A549 (cell line): ENCODE results near the gene WSB2. TPM values are rescaled to one million over a fixed set of nuclear protein-coding genes. Genes with fewer than 3 reads are reported as not detected.
"Not testable (repeated sequence)": the region's sequence is repeated elsewhere in the genome, so short reads cannot be mapped to it uniquely, and the experiment has no call there.

ENCODE experiments used
- ATAC-seq, 2 experiments: fragments of 200-7000 bp in 1 of 2; fragments of >200 bp in 1 of 2; cut with Nextera tagmentation in 1 of 2; cut with Tn5 transposase in 1 of 2; 3 replicates each; pipeline versions ENCODE4 v1.8.0 to v1.9.1; 2018 to 2020; ENCODE audit warnings: mild to moderate bottlenecking in 1 of 2, moderate library complexity in 1 of 2
- CTCF ChIA-PET: fragments of 300-600 bp; sonication (Branson Sonifier 250); formaldehyde crosslinking; extraction: SDS; loops from one replicate; lab custom pipeline; 2021; ENCODE audit warnings: antibody characterized with exemption, inconsistent platforms; lab: Yijun Ruan, JAX
- POLR2A ChIA-PET: fragments of 350-600 bp; formaldehyde crosslinking; extraction: SDS; loops from one replicate; lab custom pipeline; 2021; ENCODE audit warnings: antibody characterized with exemption, inconsistent platforms; lab: Yijun Ruan, JAX
- DNase-seq, 2 experiments: peaks; one replicate each; pipeline versions ENCODE4 v3.0.0 to v3.0.0-alpha.2; 2011 to 2016; ENCODE audit warnings: low read depth in 1 of 2, low spot score in 1 of 2
- FAIRE-seq: peaks from 2 replicates; lab custom pipeline; 2011; peaks lifted over from hg19 to GRCh38; lab: Jason Lieb, UNC
- H3K27ac ChIP-seq, 2 experiments: fragments of >200 bp; sonication (Bioruptor Twin); formaldehyde crosslinking; 3 replicates each; pipeline ENCODE4 v1.5.1; 2016 to 2017
- H3K4me1 ChIP-seq: fragments of >200 bp; sonication (Bioruptor Twin); formaldehyde crosslinking; 3 replicates; pipeline ENCODE4 v1.6.1; 2016
- H3K4me2 ChIP-seq: fragments of >200 bp; sonication (Bioruptor Twin); formaldehyde crosslinking; 3 replicates; pipeline ENCODE4 v1.6.1; 2016
- H3K4me3 ChIP-seq: fragments of >200 bp; sonication (Bioruptor Twin); formaldehyde crosslinking; 3 replicates; pipeline ENCODE4 v1.5.1; 2016
- H3K9me3 ChIP-seq: fragments of >200 bp; sonication (Bioruptor Twin); formaldehyde crosslinking; 3 replicates; pipeline ENCODE4 v1.6.1; 2016
- CHD4 ChIP-seq: fragments of 200-600 bp; sonication (generic); IDR thresholded peaks from 2 replicates; pipeline ENCODE4 v1.6.1; 2016; ENCODE audit warnings: antibody characterized with exemption, mild to moderate bottlenecking, borderline replicate concordance
- ESRRA ChIP-seq: fragments of 150-350 bp; IDR thresholded peaks from 2 replicates; pipeline ENCODE4 v1.6.1; 2014; ENCODE audit warnings: mild to moderate bottlenecking, low read length, borderline replicate concordance
- FOSB ChIP-seq: fragments of 250-450 bp; sonication (Bioruptor Pico); IDR thresholded peaks from 2 replicates; pipeline ENCODE4 v1.5.0; 2020; ENCODE audit warnings: mild to moderate bottlenecking, moderate library complexity
- HEYL ChIP-seq: fragments of 250-450 bp; sonication (Bioruptor Pico); IDR thresholded peaks from 2 replicates; pipeline ENCODE4 v1.8.0; 2021; ENCODE audit warnings: mild to moderate bottlenecking, moderate library complexity
- HOXB13 ChIP-seq: fragments of 250-450 bp; sonication (Bioruptor Pico); IDR thresholded peaks from 2 replicates; pipeline ENCODE4 v1.5.0; 2020; ENCODE audit warnings: low read depth, mild to moderate bottlenecking, moderate library complexity
- HOXB5 ChIP-seq: fragments of 250-450 bp; sonication (Bioruptor Pico); IDR thresholded peaks from 2 replicates; pipeline ENCODE4 v1.5.0; 2020; ENCODE audit warnings: mild to moderate bottlenecking, moderate library complexity
- KDM1A ChIP-seq: fragments of 200-600 bp; sonication (generic); IDR thresholded peaks from 2 replicates; pipeline ENCODE4 v1.6.1; 2016; ENCODE audit warnings: low read depth, mild to moderate bottlenecking
- MAFK ChIP-seq: fragments of 450-650 bp; IDR thresholded peaks from 2 replicates; pipeline ENCODE4 v1.6.1; 2014; ENCODE audit not compliant: partially characterized antibody
- MYC ChIP-seq: IDR thresholded peaks from 2 replicates; pipeline ENCODE4 v1.6.1; 2012; ENCODE audit warnings: mild to moderate bottlenecking, inconsistent platforms, low read length, improper control_type of control experiment, borderline replicate concordance
- NPAS2 ChIP-seq: fragments of 250-450 bp; sonication (Bioruptor Pico); IDR thresholded peaks from 2 replicates; pipeline ENCODE4 v1.8.0; 2022; ENCODE audit warnings: mild to moderate bottlenecking, moderate library complexity, borderline replicate concordance
- POLR2AphosphoS2 ChIP-seq: conservative IDR thresholded peaks from 2 replicates; pipeline ENCODE4 v1.6.1; 2012; ENCODE audit warnings: low read length, improper control_type of control experiment, inconsistent platforms
- REST ChIP-seq: fragments of 200-600 bp; sonication (generic); IDR thresholded peaks from 2 replicates; pipeline ENCODE4 v1.6.1; 2016; ENCODE audit warnings: antibody characterized with exemption, mild to moderate bottlenecking, moderate library complexity
- RFX5 ChIP-seq: fragments of 450-650 bp; IDR thresholded peaks from 2 replicates; pipeline ENCODE4 v1.7.1; 2014; ENCODE audit warnings: antibody characterized with exemption, mild to moderate bottlenecking, moderate library complexity
- TP53 ChIP-seq: fragments of 250-450 bp; sonication (Bioruptor Pico); IDR thresholded peaks from 2 replicates; pipeline ENCODE4 v1.5.0; 2021; ENCODE audit warnings: mild to moderate bottlenecking, moderate library complexity
- ZC3H11A ChIP-seq: fragments of 450-650 bp; IDR thresholded peaks from 2 replicates; pipeline ENCODE4 v1.6.1; 2014; ENCODE audit warnings: antibody characterized with exemption, mild to moderate bottlenecking
- ZNF302 ChIP-seq: fragments of 250-450 bp; sonication (Bioruptor Pico); IDR thresholded peaks from 2 replicates; pipeline ENCODE4 v1.9.0; 2021; ENCODE audit warnings: inconsistent platforms, mild to moderate bottlenecking, moderate library complexity
- ZSCAN20 ChIP-seq: fragments of 250-450 bp; sonication (Bioruptor Pico); IDR thresholded peaks from 2 replicates; pipeline ENCODE4 v1.8.0; 2022; ENCODE audit warnings: mild to moderate bottlenecking, moderate library complexity
- WGBS: methylation state at CpG from one replicate; pipeline ENCODE4 v1.1.6; 2017; ENCODE audit errors: missing lambda C conversion rate; 5-methylcytosine and 5-hydroxymethylcytosine counted together
- polyA plus RNA-seq, 4 experiments: library from polyadenylated mRNA; depleted of rRNA in 3 of 4; stranded (reverse); fragments of >200 nt; fragmentation: RNase III in 1 of 4; extraction: RNeasy Plus Mini Kit Qiagen cat#74134 plus additional on column Dnase treatment in 1 of 4; gene quantifications; 2 replicates in 3 of 4; 3 replicates in 1 of 4; pipeline ENCODE4 v1.2.3, GENCODE V29; 2011 to 2017
- TF ChIP-seq, protein P1 (sequence below): IDR thresholded peaks from 2 replicates; pipeline ENCODE4 v1.6.1; 2012
- TF ChIP-seq, protein P2 (sequence below): fragments of 250-450 bp; sonication (Bioruptor Pico); IDR thresholded peaks from 2 replicates; pipeline ENCODE4 v1.5.0; 2020; ENCODE audit warnings: low read depth, mild to moderate bottlenecking, moderate library complexity
- TF ChIP-seq, protein P3 (sequence below): fragments of 250-450 bp; sonication (Bioruptor Pico); IDR thresholded peaks from 2 replicates; pipeline ENCODE4 v1.5.0; 2021; ENCODE audit warnings: mild to moderate bottlenecking, moderate library complexity, borderline replicate concordance

The WSB2 gene
- polyA plus RNA-seq, 2 of the 4 experiments (the other 2 are of a cell fraction), result 40.5 to 93.5 TPM

DNA sequence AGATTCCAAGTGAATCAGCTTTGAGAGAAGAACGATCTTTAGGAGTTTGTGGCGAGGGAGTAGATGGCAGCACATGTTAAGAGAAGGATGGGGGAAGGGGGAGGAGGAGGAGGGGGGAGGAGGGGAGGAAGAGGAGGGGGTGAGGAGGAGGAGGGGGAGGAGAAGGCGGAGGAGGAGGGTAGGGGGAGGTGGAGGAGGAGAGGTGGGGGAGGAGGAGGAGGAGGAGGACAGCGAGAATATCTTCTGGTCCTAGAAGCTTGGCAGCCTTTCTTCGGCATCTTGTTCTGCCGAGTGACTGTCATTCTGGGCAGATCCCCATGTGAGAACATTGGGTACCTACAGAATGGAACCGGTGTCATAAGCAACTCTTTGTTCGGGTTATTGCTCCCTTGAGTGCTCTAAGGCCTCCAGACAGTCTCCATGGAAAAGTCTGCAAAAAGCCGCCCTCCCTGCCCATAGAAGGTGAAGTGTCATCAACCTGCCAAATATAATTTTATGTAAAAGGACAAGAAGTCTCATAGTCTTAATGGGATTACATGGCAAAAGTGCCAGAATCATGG lies 37.6 kb downstream of the WSB2 start:
- ChIA-PET POLR2A (no interaction called here), CTCF (no interaction called here)
- no peak for ATAC-seq
- no peaks in the 10 kb centered on the region for H3K4me1 ChIP-seq
- 82% methylated on average over 8 of the region's 9 CpGs for WGBS
- no peak overlapping the region for H3K4me3 ChIP-seq
- TF ChIP-seq CHD4 (no peak), RFX5 (no peak), HOXB5 (CRISPR knock-in tag) (no peak), FOSB (CRISPR knock-in tag) (no peak), TP53 (no peak), ZC3H11A (no peak), HOXB13 (CRISPR knock-in tag) (no peak), NPAS2 (CRISPR knock-in tag) (no peak), ESRRA (no peak), HEYL (CRISPR knock-in tag) (no peak), KDM1A (no peak), ZNF302 (CRISPR knock-in tag) (no peak), REST (no peak)
- TF ChIP-seq, protein P1, sequence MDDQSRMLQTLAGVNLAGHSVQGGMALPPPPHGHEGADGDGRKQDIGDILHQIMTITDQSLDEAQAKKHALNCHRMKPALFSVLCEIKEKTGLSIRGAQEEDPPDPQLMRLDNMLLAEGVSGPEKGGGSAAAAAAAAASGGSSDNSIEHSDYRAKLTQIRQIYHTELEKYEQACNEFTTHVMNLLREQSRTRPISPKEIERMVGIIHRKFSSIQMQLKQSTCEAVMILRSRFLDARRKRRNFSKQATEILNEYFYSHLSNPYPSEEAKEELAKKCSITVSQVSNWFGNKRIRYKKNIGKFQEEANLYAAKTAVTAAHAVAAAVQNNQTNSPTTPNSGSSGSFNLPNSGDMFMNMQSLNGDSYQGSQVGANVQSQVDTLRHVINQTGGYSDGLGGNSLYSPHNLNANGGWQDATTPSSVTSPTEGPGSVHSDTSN, result no peak
- TF ChIP-seq, protein P2, sequence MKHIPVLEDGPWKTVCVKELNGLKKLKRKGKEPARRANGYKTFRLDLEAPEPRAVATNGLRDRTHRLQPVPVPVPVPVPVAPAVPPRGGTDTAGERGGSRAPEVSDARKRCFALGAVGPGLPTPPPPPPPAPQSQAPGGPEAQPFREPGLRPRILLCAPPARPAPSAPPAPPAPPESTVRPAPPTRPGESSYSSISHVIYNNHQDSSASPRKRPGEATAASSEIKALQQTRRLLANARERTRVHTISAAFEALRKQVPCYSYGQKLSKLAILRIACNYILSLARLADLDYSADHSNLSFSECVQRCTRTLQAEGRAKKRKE (CRISPR knock-in tag), result no peak
- TF ChIP-seq, all 56 proteins: peak for 0
- FAIRE-seq (no peak), DNase-seq (no peak)
- no peak overlapping the region for H3K27ac ChIP-seq
- H3K4me2 ChIP-seq, result no peak overlapping the region
- no peaks in the 10 kb centered on the region for H3K9me3 ChIP-seq

DNA sequence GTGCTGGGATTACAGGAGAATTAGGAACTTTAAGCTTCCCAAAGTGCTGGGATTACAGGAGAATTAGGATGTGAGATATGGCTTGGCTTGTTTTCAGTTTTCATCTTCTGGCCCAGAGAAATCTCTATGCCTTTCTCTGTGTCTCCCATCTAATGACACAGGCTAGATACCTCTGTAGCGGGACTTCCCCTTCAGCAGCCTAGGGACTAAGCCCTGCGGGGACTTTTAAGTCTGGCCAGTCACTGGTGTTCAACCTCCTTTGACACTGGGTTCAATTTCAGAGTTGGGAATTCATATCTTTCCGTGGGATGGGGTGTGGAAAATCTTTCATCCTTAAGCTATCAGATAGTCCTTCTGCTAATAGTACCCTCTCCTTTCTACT lies 38.3 kb downstream of the WSB2 start:
- POLR2A ChIA-PET, result no interaction called here
- no peak for TF ChIP-seq ZSCAN20 (CRISPR knock-in tag)
- no peak for TF ChIP-seq HOXB13 (CRISPR knock-in tag)
- TF ChIP-seq MYC, result no peak
- TF ChIP-seq, protein P3, sequence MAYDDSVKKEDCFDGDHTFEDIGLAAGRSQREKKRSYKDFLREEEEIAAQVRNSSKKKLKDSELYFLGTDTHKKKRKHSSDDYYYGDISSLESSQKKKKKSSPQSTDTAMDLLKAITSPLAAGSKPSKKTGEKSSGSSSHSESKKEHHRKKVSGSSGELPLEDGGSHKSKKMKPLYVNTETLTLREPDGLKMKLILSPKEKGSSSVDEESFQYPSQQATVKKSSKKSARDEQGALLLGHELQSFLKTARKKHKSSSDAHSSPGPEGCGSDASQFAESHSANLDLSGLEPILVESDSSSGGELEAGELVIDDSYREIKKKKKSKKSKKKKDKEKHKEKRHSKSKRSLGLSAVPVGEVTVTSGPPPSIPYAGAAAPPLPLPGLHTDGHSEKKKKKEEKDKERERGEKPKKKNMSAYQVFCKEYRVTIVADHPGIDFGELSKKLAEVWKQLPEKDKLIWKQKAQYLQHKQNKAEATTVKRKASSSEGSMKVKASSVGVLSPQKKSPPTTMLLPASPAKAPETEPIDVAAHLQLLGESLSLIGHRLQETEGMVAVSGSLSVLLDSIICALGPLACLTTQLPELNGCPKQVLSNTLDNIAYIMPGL (CRISPR knock-in tag), result no peak
- TF ChIP-seq MAFK, result no peak
- TF ChIP-seq HEYL (CRISPR knock-in tag), result no peak
- no peak for TF ChIP-seq POLR2AphosphoS2
- no peak overlapping the region for H3K4me3 ChIP-seq
- FAIRE-seq, result no peak
- no peak overlapping the region for H3K4me2 ChIP-seq
- peaks cover 3% of the 10 kb centered on the region for H3K4me1 ChIP-seq
- DNase-seq, result no peak
- H3K9me3 ChIP-seq, result no peaks in the 10 kb centered on the region
- WGBS, result 95% methylated on average over 3 of the region's 3 CpGs
- CTCF ChIA-PET, result interaction anchor here (1.8 to 4.2 kb wide), 2 partner anchors 13 to 148 kb away, joined by 5 to 20 read pairs; no protein-coding TSS in a partner anchor
- ATAC-seq, result no peak
- no peak overlapping the region for H3K27ac ChIP-seq

- FAIRE-seq, ATAC-seq, H3K4me1 ChIP-seq, POLR2A ChIA-PET, H3K4me2 ChIP-seq, DNase-seq, H3K9me3 ChIP-seq, H3K4me3 ChIP-seq, H3K27ac ChIP-seq: not testable (repeated sequence)
- CTCF ChIA-PET, result interaction anchor here (0.7 to 4.2 kb wide), 3 partner anchors 13 to 148 kb away, joined by 3 to 20 read pairs (median 5); no protein-coding TSS in a partner anchor
- 95% methylated on average over 13 of the region's 13 CpGs for WGBS
These were observed 38.8 kb downstream of the WSB2 start for GRCh38 chr12:118022097-118022727.
